DND-41 (cell line): ENCODE data around the gene CRISPLD2.

Experiments
- EZH2 ChIP-seq: IDR thresholded peaks from 3 replicates; pipeline ENCODE4 v1.6.1; 2012; ENCODE audit warnings: borderline replicate concordance, low read depth, mild to moderate bottlenecking, moderate library complexity, low read length, inconsistent platforms; ENCODE audit not compliant: severe bottlenecking
- TF ChIP-seq, protein P1 (sequence below): IDR thresholded peaks from 2 replicates; pipeline ENCODE4 v1.5.1; 2012; ENCODE audit warnings: borderline replicate concordance, low read length, moderate library complexity, mild to moderate bottlenecking; ENCODE audit not compliant: poor library complexity, severe bottlenecking; ENCODE audit errors: extremely low read depth

DNA sequence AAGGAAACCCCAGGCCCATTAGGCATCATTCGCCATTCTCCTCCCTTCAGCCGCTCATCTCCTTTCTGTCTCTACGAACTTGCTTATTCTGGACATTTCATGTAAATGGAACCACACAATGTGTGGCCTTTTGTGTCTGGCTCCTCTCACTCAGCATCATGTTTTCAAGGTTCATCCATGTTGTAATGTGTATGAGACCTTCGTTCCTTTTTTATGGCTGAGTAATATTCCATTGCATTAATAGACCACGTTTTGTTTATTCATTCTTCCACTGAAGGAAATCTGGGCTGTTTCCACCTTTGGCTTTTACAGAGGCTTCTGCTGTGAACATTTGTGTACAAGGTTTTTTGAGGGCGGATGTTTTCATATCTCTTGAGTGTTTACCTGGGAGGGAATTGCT, 3.2 kb downstream of the CRISPLD2 start:
- TF ChIP-seq, protein P1, sequence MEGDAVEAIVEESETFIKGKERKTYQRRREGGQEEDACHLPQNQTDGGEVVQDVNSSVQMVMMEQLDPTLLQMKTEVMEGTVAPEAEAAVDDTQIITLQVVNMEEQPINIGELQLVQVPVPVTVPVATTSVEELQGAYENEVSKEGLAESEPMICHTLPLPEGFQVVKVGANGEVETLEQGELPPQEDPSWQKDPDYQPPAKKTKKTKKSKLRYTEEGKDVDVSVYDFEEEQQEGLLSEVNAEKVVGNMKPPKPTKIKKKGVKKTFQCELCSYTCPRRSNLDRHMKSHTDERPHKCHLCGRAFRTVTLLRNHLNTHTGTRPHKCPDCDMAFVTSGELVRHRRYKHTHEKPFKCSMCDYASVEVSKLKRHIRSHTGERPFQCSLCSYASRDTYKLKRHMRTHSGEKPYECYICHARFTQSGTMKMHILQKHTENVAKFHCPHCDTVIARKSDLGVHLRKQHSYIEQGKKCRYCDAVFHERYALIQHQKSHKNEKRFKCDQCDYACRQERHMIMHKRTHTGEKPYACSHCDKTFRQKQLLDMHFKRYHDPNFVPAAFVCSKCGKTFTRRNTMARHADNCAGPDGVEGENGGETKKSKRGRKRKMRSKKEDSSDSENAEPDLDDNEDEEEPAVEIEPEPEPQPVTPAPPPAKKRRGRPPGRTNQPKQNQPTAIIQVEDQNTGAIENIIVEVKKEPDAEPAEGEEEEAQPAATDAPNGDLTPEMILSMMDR: no peak
- no peak for TF ChIP-seq EZH2
